H9 (cell line): ENCODE results near the gene PIBF1. TPM values are rescaled to one million over a fixed set of nuclear protein-coding genes. Genes with fewer than 3 reads are reported as not detected.

Experiments used
- DNase-seq: peaks from one replicate; pipeline ENCODE4 v3.0.0-alpha.2; 2017
- H2AFZ ChIP-seq: one replicate; pipeline ENCODE4 v1.6.1; 2013; ENCODE audit warnings: mild to moderate bottlenecking, low read length, control low read depth, moderate library complexity
- H2AK5ac ChIP-seq: 2 replicates; pipeline ENCODE4 v1.6.1; 2013; ENCODE audit warnings: low read length, control low read depth, mixed read lengths; ENCODE audit not compliant: insufficient read length
- H2BK120ac ChIP-seq: one replicate; pipeline ENCODE4 v1.6.1; 2013; ENCODE audit warnings: low read depth, mild to moderate bottlenecking, low read length, control low read depth, inconsistent platforms; ENCODE audit not compliant: poor library complexity, severe bottlenecking
- H2BK12ac ChIP-seq: 2 replicates; pipeline ENCODE4 v1.6.1; 2013; ENCODE audit warnings: low read length, control low read depth, mixed read lengths, low read depth; ENCODE audit not compliant: insufficient read length
- H2BK15ac ChIP-seq: 2 replicates; pipeline ENCODE4 v1.6.1; 2013; ENCODE audit warnings: low read depth, low read length, control low read depth
- H2BK20ac ChIP-seq: one replicate; pipeline ENCODE4 v1.6.1; 2013; ENCODE audit warnings: low read depth, mild to moderate bottlenecking, low read length, control low read depth, inconsistent platforms; ENCODE audit not compliant: poor library complexity, severe bottlenecking
- H2BK5ac ChIP-seq: 2 replicates; pipeline ENCODE4 v1.6.1; 2013; ENCODE audit warnings: low read length, control low read depth, mixed read lengths; ENCODE audit not compliant: insufficient read length
- H3K14ac ChIP-seq: 2 replicates; pipeline ENCODE4 v1.6.1; 2013; ENCODE audit warnings: low read length, control low read depth; ENCODE audit not compliant: insufficient read depth
- H3K18ac ChIP-seq: 2 replicates; pipeline ENCODE4 v1.6.1; 2013; ENCODE audit warnings: low read depth, mild to moderate bottlenecking, mixed read lengths, low read length, control low read depth; ENCODE audit not compliant: insufficient read length
- H3K23ac ChIP-seq: 2 replicates; pipeline ENCODE4 v1.6.1; 2013; ENCODE audit warnings: low read length, control low read depth, mixed read lengths, low read depth; ENCODE audit not compliant: insufficient read length
- H3K23me2 ChIP-seq: 2 replicates; pipeline ENCODE4 v1.6.1; 2013; ENCODE audit warnings: low read depth, mild to moderate bottlenecking, mixed read lengths, low read length, control low read depth; ENCODE audit not compliant: insufficient read length, poor library complexity, severe bottlenecking
- H3K27ac ChIP-seq: 2 replicates; pipeline ENCODE4 v1.5.1; 2013; ENCODE audit warnings: low read length, control low read depth, mixed read lengths, low read depth; ENCODE audit not compliant: insufficient read length
- H3K27me3 ChIP-seq: 2 replicates; pipeline ENCODE4 v1.6.1; 2013; ENCODE audit warnings: low read length, control low read depth, inconsistent platforms; ENCODE audit not compliant: insufficient read depth
- H3K4ac ChIP-seq: 2 replicates; pipeline ENCODE4 v1.6.1; 2013; ENCODE audit warnings: low read depth, mild to moderate bottlenecking, control low read depth, inconsistent platforms, low read length, moderate library complexity
- H3K4me1 ChIP-seq: 2 replicates; pipeline ENCODE4 v1.6.1; 2013; ENCODE audit warnings: low read length, control low read depth, inconsistent platforms; ENCODE audit not compliant: insufficient read depth
- H3K4me2 ChIP-seq: 2 replicates; pipeline ENCODE4 v1.6.1; 2013; ENCODE audit warnings: low read length, control low read depth, mixed read lengths; ENCODE audit not compliant: insufficient read length, insufficient read depth
- H3K56ac ChIP-seq: 2 replicates; pipeline ENCODE4 v1.6.1; 2013; ENCODE audit warnings: low read depth, mild to moderate bottlenecking, mixed read lengths, low read length, control low read depth; ENCODE audit not compliant: insufficient read length
- H3K79me1 ChIP-seq: 2 replicates; pipeline ENCODE4 v1.6.1; 2013; ENCODE audit warnings: low read depth, mild to moderate bottlenecking, moderate library complexity, low read length, control low read depth, inconsistent platforms; ENCODE audit not compliant: insufficient read depth, poor library complexity, severe bottlenecking
- H3K79me2 ChIP-seq: 2 replicates; pipeline ENCODE4 v1.6.1; 2013; ENCODE audit warnings: low read length, control low read depth, inconsistent platforms; ENCODE audit not compliant: insufficient read depth
- H3K9ac ChIP-seq: 2 replicates; pipeline ENCODE4 v1.6.1; 2013; ENCODE audit warnings: low read length, control low read depth, mixed read lengths; ENCODE audit not compliant: insufficient read length; ENCODE audit errors: extremely low read depth
- H3K9me3 ChIP-seq: one replicate; pipeline ENCODE4 v1.6.1; 2013; ENCODE audit warnings: low read depth, low read length, inconsistent platforms; ENCODE audit not compliant: control insufficient read depth
- H3T11ph ChIP-seq: one replicate; pipeline ENCODE4 v1.6.1; 2013; ENCODE audit warnings: mild to moderate bottlenecking, low read length, control low read depth, inconsistent platforms
- H4K20me1 ChIP-seq: one replicate; pipeline ENCODE4 v1.6.1; 2013; ENCODE audit not compliant: control insufficient read depth, insufficient read length, insufficient read depth
- H4K5ac ChIP-seq: 2 replicates; pipeline ENCODE4 v1.6.1; 2013; ENCODE audit warnings: low read depth, mild to moderate bottlenecking, mixed read lengths, low read length, control low read depth; ENCODE audit not compliant: insufficient read length
- H4K8ac ChIP-seq: replicated peaks from 2 replicates; pipeline ENCODE4 v1.6.1; 2013; ENCODE audit warnings: low read length, control low read depth, mixed read lengths, low read depth; ENCODE audit not compliant: insufficient read length
- H4K91ac ChIP-seq: 2 replicates; pipeline ENCODE4 v1.6.1; 2013; ENCODE audit warnings: low read depth, mild to moderate bottlenecking, moderate library complexity, mixed read lengths, low read length, control low read depth; ENCODE audit not compliant: insufficient read length
- H3K27ac Mint-ChIP-seq, 3 experiments: 2 replicates in 2 of 3; 3 replicates in 1 of 3; pipeline ENCODE4 v1.8.0; 2020 to 2021; ENCODE audit warnings: mixed read lengths in 3 of 3, mild to moderate bottlenecking in 1 of 3, moderate library complexity in 1 of 3
- H3K27me3 Mint-ChIP-seq: 2 replicates; pipeline ENCODE4 v1.8.0; 2021; ENCODE audit warnings: low read depth, mild to moderate bottlenecking, moderate library complexity, mixed read lengths
- H3K36me3 Mint-ChIP-seq, 3 experiments: 2 replicates in 2 of 3; 3 replicates in 1 of 3; pipeline ENCODE4 v1.8.0; 2020 to 2021; ENCODE audit warnings: low read depth in 3 of 3, mixed read lengths in 3 of 3; ENCODE audit not compliant: insufficient read depth in 1 of 3
- H3K4me1 Mint-ChIP-seq, 2 experiments: 2 replicates each; pipeline ENCODE4 v1.8.0; 2020; ENCODE audit warnings: mixed read lengths in 2 of 2
- H3K4me3 Mint-ChIP-seq, 2 experiments: 2 replicates in 1 of 2; 3 replicates in 1 of 2; pipeline ENCODE4 v1.8.0; 2020 to 2021; ENCODE audit warnings: mild to moderate bottlenecking in 2 of 2, mixed read lengths in 2 of 2, moderate library complexity in 1 of 2
- H3K9me3 Mint-ChIP-seq, 2 experiments: 2 replicates in 1 of 2; 3 replicates in 1 of 2; pipeline ENCODE4 v1.8.0; 2020; ENCODE audit warnings: mild to moderate bottlenecking in 2 of 2, mixed read lengths in 2 of 2, moderate library complexity in 1 of 2
- CTCF ChIP-seq: fragments of 200-600 bp; sonication (generic); conservative IDR thresholded peaks from 3 replicates; pipeline ENCODE4 v1.8.0; 2021; ENCODE audit warnings: antibody characterized with exemption, mild to moderate bottlenecking
- WGBS: extraction: QIAGEN DNeasy Blood & Tissue Kit; methylation state at CpG from one replicate; pipeline ENCODE4 v1.1.7; 2013; ENCODE audit warnings: missing lambda C conversion rate, low lambda C conversion rate, mixed read lengths; ENCODE audit not compliant: insufficient read length; ENCODE audit errors: extremely low coverage; 5-methylcytosine and 5-hydroxymethylcytosine counted together
- total RNA-seq: library from RNA; stranded (reverse); gene quantifications from 2 replicates; pipeline ENCODE4 v1.2.1, GENCODE V29; 2021

The PIBF1 gene
- total RNA-seq, 1 experiment from 2014 or later: 12.7 TPM

DNA sequence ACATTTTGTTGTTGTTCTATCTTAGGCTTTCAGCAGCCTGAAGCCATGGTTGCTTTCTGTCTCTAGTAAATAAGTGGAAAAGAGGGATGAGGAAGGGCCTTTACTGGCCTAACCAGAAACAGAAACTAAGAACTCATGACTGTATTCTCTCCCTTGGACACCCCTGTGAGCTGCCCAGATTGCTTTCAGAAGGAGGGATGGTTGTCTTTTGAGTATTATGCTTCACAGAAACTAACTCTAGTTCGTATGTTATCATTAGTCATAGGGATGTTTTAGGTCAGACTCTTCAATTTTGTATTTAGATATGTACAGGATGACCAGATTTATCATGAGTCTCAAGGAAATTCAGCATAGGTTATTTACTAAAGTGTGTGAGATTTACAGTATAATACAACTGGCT is 36.7 kb upstream of the PIBF1 start:
- Histone ChIP-seq H2AK5ac (no peak overlapping the region), H3K14ac (no peak overlapping the region), H3K4me2 (no peak overlapping the region), H2BK15ac (no peak overlapping the region), H3K9ac (no peak overlapping the region), H3K4me1 (no peaks in the 10 kb centered on the region), H2BK20ac (no peak overlapping the region), H3K79me1 (no peaks in the 10 kb centered on the region), H2BK12ac (no peak overlapping the region), H2BK5ac (no peak overlapping the region), H4K91ac (no peak overlapping the region), H3K79me2 (no peaks in the 10 kb centered on the region), H4K20me1 (no peaks in the 10 kb centered on the region), H2BK120ac (no peak overlapping the region), H3K27me3 (no peaks in the 10 kb centered on the region), H3K4ac (no peak overlapping the region), H3K23ac (no peak overlapping the region), H2AFZ (no peak overlapping the region), H3K18ac (no peak overlapping the region), H4K8ac (no peak overlapping the region), H3T11ph (no peak overlapping the region), H3K27ac (no peak overlapping the region), H3K56ac (no peak overlapping the region), H3K23me2 (no peaks in the 10 kb centered on the region), H3K9me3 (no peaks in the 10 kb centered on the region), H4K5ac (no peak overlapping the region)
- no peaks in the 10 kb centered on the region for H3K4me1 Mint-ChIP-seq
- H3K36me3 Mint-ChIP-seq: peaks cover 9 to 61% (median 56%) of the 10 kb centered on the region in 3 experiments; a peak in 6 of 7 replicates
- no peaks in the 10 kb centered on the region for H3K9me3 Mint-ChIP-seq
- WGBS: no CpG with 5 or more reads among the region's 1 CpG
- H3K27me3 Mint-ChIP-seq: no peaks in the 10 kb centered on the region
- no peak overlapping the region for H3K27ac Mint-ChIP-seq
- no peak for DNase-seq
- no peak for TF ChIP-seq CTCF
- H3K4me3 Mint-ChIP-seq: no peak overlapping the region
